Measurements from ENCODE around the gene PLCB4. TPM values are rescaled to one million over a fixed set of nuclear protein-coding genes. Genes with fewer than 3 reads are reported as not detected.
A peak's percentile ranks its signal among the peaks of the same experiment; 100 is the strongest.

The PLCB4 gene
- total RNA-seq, 1 donor from 2014 or later, result 1.6 TPM

- DNase-seq (ENCODE audit: low read depth) (peak; percentile 38), FAIRE-seq (no peak)
- Histone ChIP-seq H3K36me3 (ENCODE audit: control insufficient read depth, insufficient read depth, low read length) (no peaks in the 10 kb centered on the region), H3K27me3 (ENCODE audit: control insufficient read depth, insufficient read depth, low read length) (no peaks in the 10 kb centered on the region), H3K4me3 (ENCODE audit: low read depth, low read length) (no peak overlapping the region)
- no peak for TF ChIP-seq CTCF (IDR thresholded peaks at IDR 0.05; ENCODE audit: insufficient read depth, low read length, severe bottlenecking)
These were observed 138.4 kb downstream of the PLCB4 start for GRCh38 chr20:9207253-9207652.

DNA sequence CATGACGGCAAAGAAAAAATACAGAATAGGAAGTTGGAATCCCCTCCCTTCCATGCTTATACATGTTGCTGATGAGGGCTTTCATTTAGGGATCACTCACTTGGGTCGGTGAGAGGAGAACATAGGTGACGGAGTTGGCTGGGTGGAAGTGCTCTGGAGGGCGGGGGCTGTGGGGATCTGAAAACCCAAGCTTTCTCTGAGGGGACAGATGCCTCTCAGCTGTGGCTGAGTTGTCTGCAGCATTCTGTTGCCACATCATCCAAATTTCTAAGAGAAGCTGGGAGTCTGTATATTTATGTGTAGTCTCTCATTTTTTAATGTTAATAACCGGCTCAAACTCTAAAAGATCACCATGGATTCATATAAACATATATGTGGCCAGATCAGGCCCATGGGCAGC is 141.5 kb downstream of the PLCB4 start:
- FAIRE-seq (no peak), DNase-seq (ENCODE audit: low read depth) (no peak)
- no peaks in the 10 kb centered on the region for H3K36me3 ChIP-seq (ENCODE audit: control insufficient read depth, insufficient read depth, low read length)
- no peak overlapping the region for H3K4me3 ChIP-seq (ENCODE audit: low read depth, low read length)
- no peaks in the 10 kb centered on the region for H3K27me3 ChIP-seq (ENCODE audit: control insufficient read depth, insufficient read depth, low read length)
- TF ChIP-seq CTCF (IDR thresholded peaks at IDR 0.05; ENCODE audit: insufficient read depth, low read length, severe bottlenecking), result no peak

DNA sequence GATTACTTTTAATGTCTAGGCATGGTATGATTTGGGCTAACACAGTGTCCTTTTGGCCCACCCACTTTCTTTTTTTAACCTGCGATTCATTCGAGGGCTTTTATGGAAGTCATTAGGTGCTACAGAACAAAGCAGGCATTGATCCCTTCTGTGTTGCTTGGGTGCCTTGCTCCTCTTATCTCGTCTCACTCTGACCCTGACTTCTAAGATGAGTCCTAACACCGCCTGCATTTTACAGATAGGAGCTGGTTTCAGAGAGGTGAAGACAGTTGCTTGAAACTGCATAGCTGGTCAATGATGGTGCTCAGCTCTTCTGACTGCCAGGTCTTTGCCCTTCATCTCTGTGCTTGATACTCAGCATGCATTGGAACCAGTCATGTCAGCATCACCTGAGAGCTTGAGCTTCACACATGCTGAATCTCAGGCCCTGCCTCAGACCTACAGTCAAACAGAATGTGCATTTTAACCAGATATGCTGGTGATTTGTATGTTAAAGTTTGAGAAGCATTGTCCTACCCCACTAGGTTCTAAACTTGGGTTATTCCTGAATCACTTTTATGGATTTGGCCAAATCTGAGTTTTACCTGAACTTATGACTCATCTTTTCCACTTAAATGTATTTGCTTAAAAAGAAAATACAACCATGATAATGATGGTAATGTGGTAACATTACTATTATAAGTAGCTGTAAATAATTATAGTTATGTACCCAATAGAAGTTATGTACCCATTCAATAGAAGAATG is 142.3 kb downstream of the PLCB4 start:
- H3K36me3 ChIP-seq (ENCODE audit: control insufficient read depth, insufficient read depth, low read length), result no peaks in the 10 kb centered on the region
- DNase-seq (ENCODE audit: low read depth) (no peak), FAIRE-seq (no peak)
- no peak overlapping the region for H3K4me3 ChIP-seq (ENCODE audit: low read depth, low read length)
- H3K27me3 ChIP-seq (ENCODE audit: control insufficient read depth, insufficient read depth, low read length), result no peaks in the 10 kb centered on the region
- TF ChIP-seq CTCF (IDR thresholded peaks at IDR 0.05; ENCODE audit: insufficient read depth, low read length, severe bottlenecking), result no peak

- no peak for FAIRE-seq
- no peak for TF ChIP-seq CTCF (IDR thresholded peaks at IDR 0.05; ENCODE audit: insufficient read depth, low read length, severe bottlenecking)
- Histone ChIP-seq H3K36me3 (ENCODE audit: control insufficient read depth, insufficient read depth, low read length) (no peaks in the 10 kb centered on the region), H3K4me3 (ENCODE audit: low read depth, low read length) (no peak overlapping the region), H3K27me3 (ENCODE audit: control insufficient read depth, insufficient read depth, low read length) (no peaks in the 10 kb centered on the region)
- DNase-seq (ENCODE audit: low read depth), result no peak
These were observed 143.8 kb downstream of the PLCB4 start for GRCh38 chr20:9212735-9213134.

DNA sequence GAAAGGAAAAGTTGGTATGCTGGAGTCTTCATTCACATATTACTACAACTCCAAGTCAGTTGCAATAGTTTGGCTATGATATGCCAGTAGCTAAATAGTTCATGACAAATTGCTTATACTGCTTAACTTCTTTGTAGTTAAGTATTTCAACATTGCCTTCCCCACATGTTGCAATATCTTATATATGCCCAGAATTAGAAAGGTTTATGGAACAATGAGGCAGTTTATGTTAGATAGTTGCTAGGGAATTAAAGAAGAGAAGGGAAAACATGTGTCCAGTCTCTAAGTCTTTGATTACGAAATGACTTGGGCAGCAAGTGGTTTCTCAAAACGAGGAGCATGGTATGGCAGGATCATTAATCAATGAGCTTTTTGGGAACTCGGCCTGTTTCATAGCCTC is 145.8 kb downstream of the PLCB4 start:
- no peak overlapping the region for H3K4me3 ChIP-seq (ENCODE audit: low read depth, low read length)
- FAIRE-seq, result no peak
- DNase-seq (ENCODE audit: low read depth), result peak; percentile 32
- H3K27me3 ChIP-seq (ENCODE audit: control insufficient read depth, insufficient read depth, low read length), result no peaks in the 10 kb centered on the region
- H3K36me3 ChIP-seq (ENCODE audit: control insufficient read depth, insufficient read depth, low read length), result no peaks in the 10 kb centered on the region
- TF ChIP-seq CTCF (IDR thresholded peaks at IDR 0.05; ENCODE audit: insufficient read depth, low read length, severe bottlenecking), result no peak

- H3K4me3 ChIP-seq (ENCODE audit: low read depth, low read length), result no peak overlapping the region
- DNase-seq (ENCODE audit: low read depth) (peak; percentile 25), FAIRE-seq (no peak)
- no peaks in the 10 kb centered on the region for H3K36me3 ChIP-seq (ENCODE audit: control insufficient read depth, insufficient read depth, low read length)
- H3K27me3 ChIP-seq (ENCODE audit: control insufficient read depth, insufficient read depth, low read length), result no peaks in the 10 kb centered on the region
- TF ChIP-seq CTCF (IDR thresholded peaks at IDR 0.05; ENCODE audit: insufficient read depth, low read length, severe bottlenecking), result peak; percentile 39
These were observed 146.7 kb downstream of the PLCB4 start for GRCh38 chr20:9215539-9215938.
